ENCODE results near the gene B3GAT1. TPM values are rescaled to one million over a fixed set of nuclear protein-coding genes. Genes with fewer than 3 reads are reported as not detected.

B3GAT1 gene
- total RNA-seq, 1 experiment from 2014 or later, result 3.7 TPM

DNA sequence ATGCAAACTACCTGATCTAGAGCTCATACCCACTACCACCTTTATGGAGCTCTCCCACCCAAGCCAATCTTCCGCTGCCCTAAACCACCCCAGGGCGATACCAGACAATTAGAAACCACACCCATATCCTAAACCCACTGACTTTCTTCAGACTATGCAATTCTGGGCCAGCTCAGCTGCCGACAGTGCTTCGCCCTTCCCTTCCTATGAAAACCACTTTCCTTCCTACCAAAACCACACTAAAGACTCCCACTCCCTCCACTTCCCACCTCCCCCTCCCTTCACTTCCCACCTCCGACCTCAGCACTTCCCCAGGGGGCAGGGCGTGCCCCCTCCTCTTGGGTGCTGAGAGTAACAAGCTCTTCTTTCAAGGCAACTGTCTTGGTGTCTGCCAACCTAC, 25.1 kb downstream of the B3GAT1 start:
- intact Hi-C loops (cut with micrococcal nuclease; ENCODE audit: unreplicated experiment), result no loop called here
- H3K4me3 ChIP-seq (ENCODE audit: low read depth, low read length, poor library complexity, severe bottlenecking), result no peak overlapping the region
- CTCF ChIA-PET, result no interaction called here
- POLR2A ChIA-PET (ENCODE audit: low non-redundant PET), result no interaction called here
- H3K4me1 ChIP-seq (ENCODE audit: insufficient read depth, low read length, poor library complexity, severe bottlenecking), result no peaks in the 10 kb centered on the region
- no peaks in the 10 kb centered on the region for H3K36me3 ChIP-seq (ENCODE audit: insufficient read depth, low read length, poor library complexity, severe bottlenecking)
- no TSS peak for BruUV-seq (replicated peaks)
- TF ChIP-seq, protein P1, sequence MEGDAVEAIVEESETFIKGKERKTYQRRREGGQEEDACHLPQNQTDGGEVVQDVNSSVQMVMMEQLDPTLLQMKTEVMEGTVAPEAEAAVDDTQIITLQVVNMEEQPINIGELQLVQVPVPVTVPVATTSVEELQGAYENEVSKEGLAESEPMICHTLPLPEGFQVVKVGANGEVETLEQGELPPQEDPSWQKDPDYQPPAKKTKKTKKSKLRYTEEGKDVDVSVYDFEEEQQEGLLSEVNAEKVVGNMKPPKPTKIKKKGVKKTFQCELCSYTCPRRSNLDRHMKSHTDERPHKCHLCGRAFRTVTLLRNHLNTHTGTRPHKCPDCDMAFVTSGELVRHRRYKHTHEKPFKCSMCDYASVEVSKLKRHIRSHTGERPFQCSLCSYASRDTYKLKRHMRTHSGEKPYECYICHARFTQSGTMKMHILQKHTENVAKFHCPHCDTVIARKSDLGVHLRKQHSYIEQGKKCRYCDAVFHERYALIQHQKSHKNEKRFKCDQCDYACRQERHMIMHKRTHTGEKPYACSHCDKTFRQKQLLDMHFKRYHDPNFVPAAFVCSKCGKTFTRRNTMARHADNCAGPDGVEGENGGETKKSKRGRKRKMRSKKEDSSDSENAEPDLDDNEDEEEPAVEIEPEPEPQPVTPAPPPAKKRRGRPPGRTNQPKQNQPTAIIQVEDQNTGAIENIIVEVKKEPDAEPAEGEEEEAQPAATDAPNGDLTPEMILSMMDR (conservative IDR thresholded peaks at IDR 0.05; ENCODE audit: low read depth, low read length), result no peak
- no peak for TF ChIP-seq EZH2 (IDR thresholded peaks at IDR 0.05; ENCODE audit: borderline replicate concordance, low read depth, low read length, poor library complexity, severe bottlenecking)
- DNase-seq (ENCODE audit: low spot score), result no peak
- H3K27ac ChIP-seq (ENCODE audit: low read depth, low read length, poor library complexity, severe bottlenecking), result no peak overlapping the region
- H3K9me3 ChIP-seq (ENCODE audit: low read depth, low read length, poor library complexity, severe bottlenecking), result no peaks in the 10 kb centered on the region
- no peaks in the 10 kb centered on the region for H3K27me3 ChIP-seq (replicated peaks; ENCODE audit: insufficient read depth, low read depth, low read length, poor library complexity)

DNA sequence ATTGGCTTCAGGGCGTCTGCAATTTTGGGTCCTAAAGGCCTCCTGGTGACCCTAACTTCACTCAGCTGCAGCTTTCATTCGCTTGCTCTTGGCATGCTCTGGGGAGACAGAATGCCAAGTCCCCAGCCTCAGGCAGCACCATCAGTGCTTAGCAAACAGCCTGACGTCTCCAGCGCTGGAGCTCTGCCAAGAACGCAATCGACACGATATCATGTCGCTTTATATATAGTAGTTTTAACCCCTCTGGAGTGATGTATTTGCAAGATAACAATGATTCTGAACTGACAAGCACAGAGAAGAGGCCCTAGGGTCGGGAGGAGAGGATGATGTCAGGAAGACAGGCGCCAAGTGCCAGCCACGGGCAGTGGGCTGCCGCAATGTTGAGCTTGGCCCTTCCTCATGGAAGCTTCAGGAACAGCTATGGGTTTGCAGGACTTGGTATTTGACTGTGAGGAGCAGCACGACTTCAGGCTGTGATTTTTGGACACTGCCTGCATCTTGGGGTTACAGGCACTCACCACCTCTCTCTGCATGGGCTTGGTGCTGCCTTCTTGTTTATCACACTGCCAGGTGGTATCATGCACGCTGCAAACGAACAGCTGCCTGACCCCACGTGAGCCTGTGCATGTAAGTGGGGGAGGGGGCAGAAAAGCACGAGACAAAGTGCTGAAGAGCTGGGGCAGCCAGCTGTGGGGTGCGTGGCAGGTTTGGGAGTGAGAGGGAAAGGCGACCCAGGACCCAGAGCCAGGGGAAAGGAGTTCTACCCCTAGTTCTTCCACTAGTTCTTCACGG, 26.1 kb downstream of the B3GAT1 start:
- CTCF ChIA-PET, result no interaction called here
- H3K9me3 ChIP-seq (ENCODE audit: low read depth, low read length, poor library complexity, severe bottlenecking), result no peaks in the 10 kb centered on the region

GRCh38 chr11:134385171-134385570, 26.9 kb downstream of the B3GAT1 start:
- no peaks in the 10 kb centered on the region for H3K9me3 ChIP-seq (ENCODE audit: low read depth, low read length, poor library complexity, severe bottlenecking)
- CTCF ChIA-PET, result no interaction called here
- no peak overlapping the region for H3K4me3 ChIP-seq (ENCODE audit: low read depth, low read length, poor library complexity, severe bottlenecking)
- TF ChIP-seq, protein P1 (conservative IDR thresholded peaks at IDR 0.05; ENCODE audit: low read depth, low read length), result no peak
- TF ChIP-seq EZH2 (IDR thresholded peaks at IDR 0.05; ENCODE audit: borderline replicate concordance, low read depth, low read length, poor library complexity, severe bottlenecking), result no peak
- H3K36me3 ChIP-seq (ENCODE audit: insufficient read depth, low read length, poor library complexity, severe bottlenecking), result no peaks in the 10 kb centered on the region
- POLR2A ChIA-PET (ENCODE audit: low non-redundant PET), result no interaction called here
- no peak overlapping the region for H3K27ac ChIP-seq (ENCODE audit: low read depth, low read length, poor library complexity, severe bottlenecking)
- intact Hi-C loops (cut with micrococcal nuclease; ENCODE audit: unreplicated experiment), result no loop called here
- no peaks in the 10 kb centered on the region for H3K27me3 ChIP-seq (replicated peaks; ENCODE audit: insufficient read depth, low read depth, low read length, poor library complexity)
- no TSS peak for BruUV-seq (replicated peaks)
- no peak for DNase-seq (ENCODE audit: low spot score)
- no peaks in the 10 kb centered on the region for H3K4me1 ChIP-seq (ENCODE audit: insufficient read depth, low read length, poor library complexity, severe bottlenecking)

More for the DNA sequence above, 26.1 kb downstream of the B3GAT1 start:
- Histone ChIP-seq H3K4me1 (ENCODE audit: insufficient read depth, low read length, poor library complexity, severe bottlenecking) (no peaks in the 10 kb centered on the region), H3K27me3 (replicated peaks; ENCODE audit: insufficient read depth, low read depth, low read length, poor library complexity) (no peaks in the 10 kb centered on the region), H3K27ac (ENCODE audit: low read depth, low read length, poor library complexity, severe bottlenecking) (no peak overlapping the region), H3K36me3 (ENCODE audit: insufficient read depth, low read length, poor library complexity, severe bottlenecking) (no peaks in the 10 kb centered on the region), H3K4me3 (ENCODE audit: low read depth, low read length, poor library complexity, severe bottlenecking) (no peak overlapping the region)
- intact Hi-C loops (cut with micrococcal nuclease; ENCODE audit: unreplicated experiment), result no loop called here
- DNase-seq (ENCODE audit: low spot score), result peak; percentile 27
- TF ChIP-seq, protein P1 (conservative IDR thresholded peaks at IDR 0.05; ENCODE audit: low read depth, low read length), result no peak
- no peak for TF ChIP-seq EZH2 (IDR thresholded peaks at IDR 0.05; ENCODE audit: borderline replicate concordance, low read depth, low read length, poor library complexity, severe bottlenecking)
- BruUV-seq (replicated peaks), result no TSS peak
- POLR2A ChIA-PET (ENCODE audit: low non-redundant PET), result interaction anchor here (0.6 kb wide), 1 partner anchor 38 kb away, joined by 4 read pairs; no protein-coding TSS in a partner anchor

Data from A673 (cell line).